ENCODE results near the gene SLC25A3.
"Not testable (repeated sequence)": the region's sequence is repeated elsewhere in the genome, so short reads cannot be mapped to it uniquely, and the experiment has no call there.

The SLC25A3 gene

DNA sequence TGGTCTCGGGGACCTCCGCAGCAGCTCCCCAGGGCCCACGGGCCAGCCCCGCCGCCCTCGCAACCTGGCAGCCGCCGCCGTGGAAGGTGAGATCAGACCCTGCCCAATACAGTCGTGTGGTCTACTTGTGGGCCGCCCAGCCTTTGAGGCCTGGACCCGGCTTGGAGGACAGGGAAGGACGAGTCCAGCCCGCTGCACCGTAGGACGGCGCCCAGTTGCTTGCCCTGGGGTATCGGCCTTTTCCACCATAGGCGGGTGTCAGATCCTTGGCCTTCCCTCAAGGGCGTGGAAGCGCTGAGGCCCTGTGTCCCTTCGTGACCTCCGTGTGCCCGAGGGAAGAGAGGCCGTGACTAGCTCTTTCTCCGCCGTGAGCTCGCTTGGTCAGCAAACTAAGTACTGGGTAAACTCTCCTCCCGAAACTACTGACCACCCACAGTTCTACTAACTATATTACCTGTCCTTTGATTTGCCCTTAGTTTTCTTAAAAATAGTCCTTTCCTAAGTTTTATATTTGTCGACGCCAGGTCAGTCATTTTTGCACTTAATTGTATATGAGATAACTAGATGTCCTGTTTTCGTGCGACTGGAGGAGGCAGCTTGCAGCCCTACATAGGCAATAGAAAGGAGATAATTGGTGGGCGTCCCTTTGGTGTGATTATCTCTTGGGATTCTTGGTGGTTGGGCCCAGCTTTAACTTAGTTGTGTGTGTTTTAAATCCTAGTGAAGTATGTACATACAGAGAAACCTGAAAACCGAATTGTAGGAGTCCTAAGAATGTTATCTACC, 757 bp downstream of the SLC25A3 start:
- H3K27ac ChIP-seq (ENCODE audit: low read depth, low read length) = peak overlapping the region; percentile 79
- peak overlapping the region; percentile 27 for H2AFZ ChIP-seq (ENCODE audit: low read length, unreplicated experiment)
- peak overlapping the region; percentile 81 for H3K4me3 ChIP-seq (ENCODE audit: low read depth, low read length)
- no peaks in the 10 kb centered on the region for H3K27me3 ChIP-seq (ENCODE audit: insufficient read depth, low read length)
- peaks cover 25% of the 10 kb centered on the region for H3K36me3 ChIP-seq (ENCODE audit: insufficient read depth, low read length)
- peaks cover 5% of the 10 kb centered on the region for H3K4me1 ChIP-seq (ENCODE audit: control insufficient read depth, insufficient read depth, low read length, unreplicated experiment)
- peaks cover 50% of the 10 kb centered on the region for H3K79me2 ChIP-seq (ENCODE audit: control insufficient read depth, insufficient read depth, low read length, unreplicated experiment)

GRCh38 chr12:98595243-98595988, 1.9 kb downstream of the SLC25A3 start:
- Histone ChIP-seq H3K27me3 (ENCODE audit: insufficient read depth, low read length) (no peaks in the 10 kb centered on the region), H3K4me1 (ENCODE audit: control insufficient read depth, insufficient read depth, low read length, unreplicated experiment) (peaks cover 5% of the 10 kb centered on the region), H3K4me3 (ENCODE audit: low read depth, low read length) (peak overlapping the region; percentile 81), H3K79me2 (ENCODE audit: control insufficient read depth, insufficient read depth, low read length, unreplicated experiment) (peaks cover 57% of the 10 kb centered on the region), H3K36me3 (ENCODE audit: insufficient read depth, low read length) (peaks cover 32% of the 10 kb centered on the region), H2AFZ (ENCODE audit: low read length, unreplicated experiment) (no peak overlapping the region), H3K27ac (ENCODE audit: low read depth, low read length) (peak overlapping the region; percentile 79)

DNA sequence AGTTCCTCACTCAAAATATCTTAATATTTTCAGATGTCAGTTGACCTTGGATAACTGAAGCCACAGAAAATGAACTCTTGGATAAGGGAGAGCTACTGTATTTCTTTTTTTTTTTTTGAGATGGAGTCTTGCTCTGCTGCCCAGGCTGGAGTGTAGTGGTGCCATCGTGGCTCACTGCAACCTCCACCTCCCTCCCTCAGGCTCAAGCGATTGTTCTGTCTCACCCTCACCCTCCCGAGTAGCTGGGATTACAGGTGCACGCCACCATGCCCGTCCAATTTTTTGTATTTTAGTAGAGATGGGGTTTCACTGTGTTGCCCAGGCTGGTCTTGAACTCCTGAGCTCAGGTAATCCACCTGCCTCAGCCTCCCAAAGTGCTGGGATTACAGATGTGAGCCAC, 3.8 kb downstream of the SLC25A3 start:
- H3K79me2 ChIP-seq (ENCODE audit: control insufficient read depth, insufficient read depth, low read length, unreplicated experiment) = peaks cover 61% of the 10 kb centered on the region
- peaks cover 42% of the 10 kb centered on the region for H3K36me3 ChIP-seq (ENCODE audit: insufficient read depth, low read length)
- H3K4me1 ChIP-seq (ENCODE audit: control insufficient read depth, insufficient read depth, low read length, unreplicated experiment); H3K27me3 ChIP-seq (ENCODE audit: insufficient read depth, low read length); H3K27ac ChIP-seq (ENCODE audit: low read depth, low read length); H2AFZ ChIP-seq (ENCODE audit: low read length, unreplicated experiment); H3K4me3 ChIP-seq (ENCODE audit: low read depth, low read length): not testable (repeated sequence)

DNA sequence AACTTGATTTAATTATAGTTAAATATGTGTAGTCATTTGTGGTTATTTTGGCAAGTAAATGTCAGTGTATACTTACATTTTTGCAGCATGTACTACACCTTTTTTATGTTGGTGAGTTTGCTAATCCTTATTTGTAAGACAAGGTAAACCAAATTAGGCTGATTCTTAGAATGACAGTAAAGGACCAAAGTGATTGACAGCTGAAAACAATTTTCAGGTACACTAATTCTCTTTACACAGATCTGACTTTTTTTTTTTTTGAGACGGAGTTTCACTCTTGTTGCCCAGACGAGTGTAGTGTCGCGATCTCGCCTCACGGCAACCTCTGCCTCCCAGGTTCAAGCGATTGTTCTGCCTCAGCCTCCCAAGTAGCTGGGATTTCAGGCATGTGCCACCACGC, 8.4 kb downstream of the SLC25A3 start:
- peaks cover 34% of the 10 kb centered on the region for H3K36me3 ChIP-seq (ENCODE audit: insufficient read depth, low read length)
- no peaks in the 10 kb centered on the region for H3K27me3 ChIP-seq (ENCODE audit: insufficient read depth, low read length)

GRCh38 chr12:98606359-98606988, 13.0 kb downstream of the SLC25A3 start:
- Histone ChIP-seq H3K79me2 (ENCODE audit: control insufficient read depth, insufficient read depth, low read length, unreplicated experiment) (no peaks in the 10 kb centered on the region), H3K4me3 (ENCODE audit: low read depth, low read length) (no peak overlapping the region), H3K27me3 (ENCODE audit: insufficient read depth, low read length) (no peaks in the 10 kb centered on the region), H3K27ac (ENCODE audit: low read depth, low read length) (no peak overlapping the region), H3K36me3 (ENCODE audit: insufficient read depth, low read length) (peaks cover 5% of the 10 kb centered on the region), H2AFZ (ENCODE audit: low read length, unreplicated experiment) (no peak overlapping the region), H3K4me1 (ENCODE audit: control insufficient read depth, insufficient read depth, low read length, unreplicated experiment) (no peaks in the 10 kb centered on the region)

More for the DNA sequence above, 8.4 kb downstream of the SLC25A3 start:
- H3K4me3 ChIP-seq (ENCODE audit: low read depth, low read length) = no peak overlapping the region
- no peak overlapping the region for H3K27ac ChIP-seq (ENCODE audit: low read depth, low read length)
- no peaks in the 10 kb centered on the region for H3K4me1 ChIP-seq (ENCODE audit: control insufficient read depth, insufficient read depth, low read length, unreplicated experiment)
- H2AFZ ChIP-seq (ENCODE audit: low read length, unreplicated experiment) = no peak overlapping the region
- H3K79me2 ChIP-seq (ENCODE audit: control insufficient read depth, insufficient read depth, low read length, unreplicated experiment) = peaks cover 27% of the 10 kb centered on the region

GRCh38 chr12:98610596-98610995, 17.1 kb downstream of the SLC25A3 start:
- no peak overlapping the region for H3K27ac ChIP-seq (ENCODE audit: low read depth, low read length)
- no peaks in the 10 kb centered on the region for H3K27me3 ChIP-seq (ENCODE audit: insufficient read depth, low read length)
- H3K4me3 ChIP-seq (ENCODE audit: low read depth, low read length) = no peak overlapping the region
- H3K4me1 ChIP-seq (ENCODE audit: control insufficient read depth, insufficient read depth, low read length, unreplicated experiment) = no peaks in the 10 kb centered on the region
- no peaks in the 10 kb centered on the region for H3K79me2 ChIP-seq (ENCODE audit: control insufficient read depth, insufficient read depth, low read length, unreplicated experiment)
- H3K36me3 ChIP-seq (ENCODE audit: insufficient read depth, low read length) = peaks cover 5% of the 10 kb centered on the region; the same call in 1 of the 2 replicates
- no peak overlapping the region for H2AFZ ChIP-seq (ENCODE audit: low read length, unreplicated experiment)

- Histone ChIP-seq H3K4me1 (ENCODE audit: control insufficient read depth, insufficient read depth, low read length, unreplicated experiment) (no peaks in the 10 kb centered on the region), H3K36me3 (ENCODE audit: insufficient read depth, low read length) (peaks cover 8% of the 10 kb centered on the region), H3K4me3 (ENCODE audit: low read depth, low read length) (no peak overlapping the region), H3K27ac (ENCODE audit: low read depth, low read length) (no peak overlapping the region), H3K27me3 (ENCODE audit: insufficient read depth, low read length) (no peaks in the 10 kb centered on the region), H3K79me2 (ENCODE audit: control insufficient read depth, insufficient read depth, low read length, unreplicated experiment) (peaks cover 2% of the 10 kb centered on the region), H2AFZ (ENCODE audit: low read length, unreplicated experiment) (no peak overlapping the region)
Measured at GRCh38 chr12:98612696-98613334, 19.3 kb downstream of the SLC25A3 start.

- Histone ChIP-seq H3K4me3 (ENCODE audit: low read depth, low read length) (no peak overlapping the region), H3K36me3 (ENCODE audit: insufficient read depth, low read length) (peaks cover 3% of the 10 kb centered on the region; the same call in 1 of the 2 replicates), H3K27ac (ENCODE audit: low read depth, low read length) (peak overlapping the region; percentile 32), H3K79me2 (ENCODE audit: control insufficient read depth, insufficient read depth, low read length, unreplicated experiment) (peaks cover 3% of the 10 kb centered on the region), H2AFZ (ENCODE audit: low read length, unreplicated experiment) (no peak overlapping the region), H3K27me3 (ENCODE audit: insufficient read depth, low read length) (no peaks in the 10 kb centered on the region), H3K4me1 (ENCODE audit: control insufficient read depth, insufficient read depth, low read length, unreplicated experiment) (peaks cover 6% of the 10 kb centered on the region)
Measured at GRCh38 chr12:98618952-98619351, 25.5 kb downstream of the SLC25A3 start.

DNA sequence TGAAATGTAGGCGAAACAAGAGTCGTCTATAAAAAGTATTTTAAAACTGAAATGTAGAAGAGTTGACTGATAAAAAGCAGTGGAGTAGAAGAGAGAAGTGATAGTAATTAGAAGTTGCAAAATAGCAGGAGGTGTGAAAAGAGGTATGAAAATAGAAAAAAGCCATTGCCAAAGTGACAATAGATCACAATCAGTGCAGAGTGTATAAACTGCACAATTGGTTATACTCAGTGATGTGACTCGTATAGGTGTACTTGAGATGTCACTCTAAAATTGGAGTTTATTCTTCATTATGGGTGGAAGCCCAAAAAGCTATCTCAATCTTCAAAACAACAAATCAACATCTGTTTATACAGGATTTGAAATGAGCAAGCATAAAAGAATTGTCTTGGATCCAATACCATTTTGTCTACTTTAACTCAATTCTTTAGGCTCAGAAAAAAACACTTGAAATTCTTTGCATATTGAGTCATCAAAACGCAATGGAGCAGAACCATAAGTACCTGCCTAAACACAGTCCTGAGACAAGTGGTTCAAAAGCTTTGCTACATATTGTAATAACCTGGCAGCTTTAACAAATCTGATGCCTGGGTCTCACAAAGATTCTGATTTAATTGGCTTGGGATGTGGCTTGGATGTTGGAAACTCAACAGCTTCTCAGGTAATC, 42.3 kb downstream of the SLC25A3 start:
- H3K4me3 ChIP-seq (ENCODE audit: low read depth, low read length) = no peak overlapping the region
- peaks cover 19% of the 10 kb centered on the region for H3K4me1 ChIP-seq (ENCODE audit: control insufficient read depth, insufficient read depth, low read length, unreplicated experiment)
- H2AFZ ChIP-seq (ENCODE audit: low read length, unreplicated experiment) = no peak overlapping the region
- H3K36me3 ChIP-seq (ENCODE audit: insufficient read depth, low read length) = peaks cover 10% of the 10 kb centered on the region
- peaks cover 72% of the 10 kb centered on the region for H3K79me2 ChIP-seq (ENCODE audit: control insufficient read depth, insufficient read depth, low read length, unreplicated experiment)
- H3K27ac ChIP-seq (ENCODE audit: low read depth, low read length) = peak overlapping the region; percentile 23; the same call in 1 of the 2 replicates
- H3K27me3 ChIP-seq (ENCODE audit: insufficient read depth, low read length) = no peaks in the 10 kb centered on the region

DNA sequence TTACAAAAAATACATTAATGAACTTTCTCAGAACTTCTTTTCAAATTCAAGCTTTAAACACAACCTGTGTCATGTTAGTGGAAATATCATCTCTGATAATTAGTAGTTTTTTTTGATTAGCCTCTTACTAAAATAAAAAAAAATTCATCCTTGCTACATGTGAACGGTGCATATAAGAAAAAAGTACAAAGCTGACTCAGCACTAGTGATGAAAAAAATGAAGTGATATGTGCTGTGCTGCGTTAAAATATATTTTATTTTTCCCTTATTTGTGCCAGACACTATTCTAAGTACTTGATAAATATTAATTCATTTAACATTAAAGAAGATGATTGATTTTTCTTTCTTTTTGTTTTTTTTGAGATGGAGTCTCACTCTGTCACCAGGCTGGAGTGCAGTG, 43.6 kb downstream of the SLC25A3 start:
- H3K27me3 ChIP-seq (ENCODE audit: insufficient read depth, low read length) = no peaks in the 10 kb centered on the region
- no peak overlapping the region for H3K4me3 ChIP-seq (ENCODE audit: low read depth, low read length)
- peaks cover 8% of the 10 kb centered on the region for H3K36me3 ChIP-seq (ENCODE audit: insufficient read depth, low read length)
- H3K79me2 ChIP-seq (ENCODE audit: control insufficient read depth, insufficient read depth, low read length, unreplicated experiment) = peaks cover 85% of the 10 kb centered on the region
- H2AFZ ChIP-seq (ENCODE audit: low read length, unreplicated experiment) = no peak overlapping the region
- no peak overlapping the region for H3K27ac ChIP-seq (ENCODE audit: low read depth, low read length)
- peaks cover 21% of the 10 kb centered on the region for H3K4me1 ChIP-seq (ENCODE audit: control insufficient read depth, insufficient read depth, low read length, unreplicated experiment)

All from ACC112 (cell line).